NOMO-1 (cell line): ENCODE measurements around the gene DUS4L.

ENCODE experiments used
- DNase-seq, 2 experiments: peaks; one replicate each; lab custom pipeline; 2025; ENCODE audit not compliant: unreplicated experiment in 2 of 2; lab: John Stamatoyannopoulos, UW

DUS4L gene

DNA sequence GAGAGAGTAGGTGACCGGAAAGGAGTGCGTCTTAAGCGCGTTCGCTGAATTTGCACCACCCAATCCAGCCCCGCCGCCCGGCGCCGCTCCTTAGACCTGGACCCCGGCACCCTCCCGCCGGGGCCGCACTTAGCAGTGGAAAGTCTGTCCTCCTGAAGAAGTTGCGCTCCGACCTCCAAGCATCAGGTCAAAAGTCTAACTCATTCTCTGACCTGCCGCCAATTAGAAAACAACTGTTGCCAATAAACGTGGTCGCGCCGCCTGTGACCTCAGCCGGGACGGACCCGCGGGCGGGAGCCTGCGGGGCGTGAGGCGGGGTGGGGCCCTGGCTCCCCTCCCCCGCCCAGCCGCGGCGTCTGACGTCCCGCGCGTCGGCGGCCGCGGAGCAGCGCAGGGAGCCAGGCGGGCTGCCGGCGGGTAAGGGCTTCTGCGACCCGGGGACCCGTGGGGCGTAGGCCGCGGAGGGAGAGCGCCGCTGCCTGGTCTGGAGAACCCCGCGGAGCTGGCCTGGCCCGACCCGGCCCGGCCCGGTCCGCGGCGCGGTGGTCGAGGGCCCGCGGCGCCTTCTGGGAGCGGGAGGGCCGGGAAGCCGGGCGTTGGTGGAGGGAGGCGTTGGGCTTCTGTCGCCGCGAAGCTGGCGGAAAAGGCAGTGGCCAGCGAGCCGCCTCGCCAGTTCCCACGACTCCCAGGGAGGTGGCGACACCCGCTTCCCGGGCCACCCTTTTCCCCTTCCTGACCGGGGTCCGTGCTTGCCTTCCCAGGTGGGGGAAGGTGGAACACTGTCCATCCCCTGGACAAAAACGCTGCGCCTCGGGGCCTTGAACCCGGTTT lies 16.3 kb downstream of the DUS4L start, which contains the start of gene BCAP29:
Gene BCAP29, plus strand, starts transcription at position 362 of the 831 bp plus-strand sequence. CDS start 527 bp downstream, outside the sequence.
- DNase-seq, result peak; percentile 29 to 71

DNA sequence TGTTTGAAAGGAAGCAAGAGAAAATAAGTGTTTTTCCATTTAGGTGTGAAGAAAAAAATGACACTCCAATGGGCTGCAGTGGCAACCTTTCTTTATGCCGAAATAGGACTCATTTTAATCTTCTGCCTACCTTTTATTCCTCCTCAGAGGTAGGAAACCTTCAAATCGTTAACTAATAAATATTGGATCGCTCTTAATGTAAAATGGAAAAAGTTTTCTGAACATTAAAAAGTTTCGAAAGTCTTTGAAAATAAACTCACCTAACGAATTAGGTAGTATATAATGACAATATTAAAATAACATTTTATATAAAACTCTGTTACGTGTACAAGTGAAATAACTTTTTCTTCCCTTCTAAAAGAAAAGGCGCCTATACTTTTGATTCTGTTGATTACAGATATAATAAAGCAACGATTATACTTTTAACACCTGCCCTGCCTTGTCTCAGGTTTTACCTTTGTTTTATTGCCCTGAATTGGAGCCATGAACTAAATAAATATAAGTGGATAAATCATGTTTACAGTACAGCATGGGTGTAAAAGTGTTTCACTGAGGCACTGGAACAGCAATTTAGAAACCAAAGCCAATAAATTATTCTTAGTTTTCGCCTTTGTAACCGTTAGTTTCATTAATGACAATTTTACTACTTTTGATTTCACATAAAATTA lies 17.1 kb downstream of the DUS4L start:
- no peak for DNase-seq

DNA sequence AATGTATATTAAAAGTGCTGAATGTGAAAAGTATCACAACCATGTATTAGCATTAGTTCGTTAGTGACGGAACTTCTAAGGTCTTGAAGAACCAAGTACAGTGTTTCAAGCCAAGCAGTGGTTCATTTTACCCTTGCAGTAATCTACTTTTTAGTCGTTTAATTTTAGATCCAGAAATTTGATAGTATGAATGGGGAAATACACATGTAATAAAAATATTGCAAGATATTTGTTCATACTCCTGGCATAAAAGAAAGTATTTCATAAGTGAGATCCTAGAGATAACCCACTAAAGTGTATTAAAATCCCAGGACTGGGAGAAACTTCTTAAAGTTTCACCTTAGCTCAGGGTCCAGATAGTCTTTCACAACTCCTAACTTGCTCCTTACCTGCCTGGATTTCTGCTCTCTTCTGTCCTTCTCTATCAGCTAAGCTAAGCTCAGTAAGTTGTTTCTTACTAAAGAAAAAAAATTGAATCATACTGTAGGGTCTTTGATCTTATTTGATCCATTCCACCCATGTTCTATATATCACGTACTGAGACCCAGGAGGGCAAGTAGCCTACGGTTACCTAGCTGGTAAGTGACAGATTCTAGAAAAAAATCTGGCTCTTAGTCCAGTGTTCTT lies 17.7 kb downstream of the DUS4L start:
- no peak for DNase-seq

GRCh38 chr7:107582875-107583274 lies 19.1 kb downstream of the DUS4L start:
- no peak for DNase-seq

DNA sequence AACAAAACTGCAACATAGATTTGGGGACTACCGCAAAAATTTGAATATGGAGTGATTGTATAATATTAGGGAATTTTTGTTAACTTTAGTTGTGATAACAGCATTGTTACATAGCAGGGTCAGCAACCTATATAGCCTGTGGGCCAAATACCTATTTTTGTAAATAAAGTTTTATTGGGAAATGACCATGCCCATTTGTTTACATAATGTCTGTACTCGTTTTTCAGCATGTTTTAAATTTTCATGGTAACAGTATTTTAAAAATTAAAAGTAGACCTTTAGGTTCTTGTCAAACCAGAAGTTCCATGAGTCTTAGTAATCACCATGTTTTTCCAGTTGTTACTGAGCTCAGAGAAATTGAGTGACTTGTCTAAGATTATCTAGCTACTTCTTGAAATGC lies 20.9 kb downstream of the DUS4L start:
- DNase-seq, result no peak

DNA sequence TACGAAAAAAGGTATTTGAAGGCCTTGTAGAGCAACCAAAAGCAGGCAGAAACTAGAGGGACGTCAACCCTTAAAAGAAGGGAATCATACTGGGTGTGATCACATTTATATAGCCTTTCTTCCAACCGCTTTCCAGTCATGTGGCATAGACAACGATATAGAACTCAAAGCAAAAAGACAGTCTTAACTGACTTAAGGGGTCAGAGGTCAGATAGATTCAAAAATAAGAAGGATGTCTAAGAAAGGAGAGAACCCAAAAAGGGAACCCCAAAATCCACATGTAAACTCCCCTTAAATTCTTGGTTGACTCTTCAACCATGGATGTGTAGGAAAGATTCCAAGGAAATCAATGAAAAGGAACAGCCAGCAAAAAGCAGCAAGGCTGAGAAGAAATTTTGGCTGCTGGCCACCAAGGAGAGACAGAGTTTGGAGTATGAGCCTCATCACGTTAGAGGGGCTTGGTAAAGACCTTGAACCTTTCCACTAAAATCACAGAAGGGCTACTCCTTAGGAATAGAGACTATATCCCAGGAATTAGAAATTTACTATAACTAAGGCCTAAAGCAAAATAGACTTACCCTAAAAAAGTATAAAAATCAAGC lies 24.9 kb downstream of the DUS4L start:
- no peak for DNase-seq

DNA sequence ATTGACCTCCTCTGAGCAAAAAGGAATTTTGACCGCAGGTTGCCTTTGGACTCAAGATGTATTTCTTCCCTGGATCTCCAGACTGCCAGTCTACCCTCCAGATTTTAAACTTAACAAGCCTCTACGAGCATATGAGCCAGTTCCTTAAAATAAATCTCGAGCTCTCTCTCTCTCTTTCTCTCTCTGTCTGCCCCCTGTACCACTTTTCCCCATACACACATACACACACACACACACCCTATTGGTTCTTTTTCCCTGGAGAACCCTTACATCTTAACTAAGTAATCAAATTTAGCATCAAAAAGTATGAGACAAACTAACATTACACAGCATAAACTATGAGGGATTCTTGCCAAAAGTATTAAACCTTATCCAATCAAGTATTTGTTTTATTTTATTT lies 27.6 kb downstream of the DUS4L start:
- no peak for DNase-seq

DNA sequence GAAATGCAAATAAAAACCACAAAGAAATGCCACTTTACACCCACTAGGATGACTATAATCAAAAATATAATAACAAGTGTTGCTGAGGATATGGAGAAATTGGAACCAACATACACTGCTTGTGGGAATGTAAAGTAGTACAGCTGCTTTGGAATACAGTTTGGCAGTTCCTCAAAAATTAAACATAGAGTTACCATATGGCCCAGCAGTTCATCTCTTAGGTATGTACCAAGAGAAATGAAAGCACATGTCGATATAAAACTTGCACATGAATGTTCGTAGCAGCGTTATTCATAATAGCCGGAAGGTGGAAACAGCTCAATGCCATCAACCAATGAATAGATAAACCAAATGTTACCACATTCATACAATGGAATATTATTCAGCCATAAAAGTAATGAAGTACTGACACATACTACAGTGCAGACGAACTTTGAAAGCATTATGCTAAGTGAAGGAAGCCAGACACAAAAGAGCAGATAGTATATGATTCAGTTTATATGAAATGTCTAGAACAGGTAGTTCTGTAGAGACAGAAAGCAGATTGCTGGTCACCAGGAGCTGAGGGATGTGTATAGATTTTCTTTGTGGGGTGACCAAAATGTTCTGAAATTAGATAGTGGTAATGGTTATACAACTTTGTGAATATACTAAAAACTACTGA lies 28.7 kb downstream of the DUS4L start:
- no peak for DNase-seq

DNA sequence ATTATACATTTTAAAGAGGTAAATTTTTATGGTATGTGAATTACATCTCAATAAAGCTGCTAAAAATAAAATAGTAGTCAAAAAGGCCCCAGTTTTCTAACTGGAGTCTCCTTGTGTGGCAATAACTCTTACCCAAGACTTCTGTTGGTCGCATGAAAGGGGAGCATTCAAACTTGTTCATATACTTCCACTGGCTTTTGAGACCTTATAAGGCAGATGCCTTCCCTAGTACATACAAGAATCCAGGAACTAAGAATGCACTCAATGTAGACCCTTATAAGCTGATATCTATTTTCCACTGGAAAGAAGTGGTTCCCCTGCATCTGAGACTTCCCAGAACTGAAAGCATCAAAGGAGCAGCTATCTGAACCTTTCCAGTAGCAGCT lies 29.2 kb downstream of the DUS4L start:
- DNase-seq, result no peak

DNA sequence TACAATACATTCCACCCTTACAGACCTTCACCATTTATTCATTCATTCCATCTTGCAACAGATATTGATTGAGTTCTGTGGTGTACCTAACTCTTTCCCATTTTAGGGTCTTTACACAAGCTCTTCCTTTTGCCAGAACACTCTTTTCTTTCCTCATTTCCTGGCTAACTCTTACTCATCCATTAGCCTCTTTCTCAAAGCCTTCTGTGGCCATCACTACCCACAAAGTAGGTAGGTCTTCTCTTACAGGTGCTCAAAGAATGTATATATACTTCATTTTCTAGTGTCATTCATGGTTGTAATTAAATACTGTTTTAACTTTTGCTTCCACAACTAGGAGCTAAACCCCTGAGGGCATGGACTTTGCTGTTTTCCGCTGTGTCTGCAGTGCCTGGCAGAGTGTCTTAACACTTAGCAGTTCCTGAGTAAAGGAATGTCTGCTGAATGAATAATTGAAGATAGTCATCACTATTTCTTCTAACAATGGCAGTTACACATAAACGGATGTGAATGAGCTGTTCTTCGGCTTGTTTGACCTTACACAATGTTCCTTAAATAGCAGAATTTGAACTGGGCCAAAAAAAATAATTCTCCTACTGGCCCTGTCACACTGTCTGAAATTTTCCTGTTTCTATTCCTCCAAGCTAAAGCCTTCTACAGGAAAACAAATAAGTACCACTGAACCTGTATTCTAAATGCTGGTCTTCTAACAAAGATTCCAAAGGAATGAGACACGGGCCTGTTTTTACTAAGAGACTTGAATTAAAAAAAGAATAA lies 31.4 kb downstream of the DUS4L start:
- no peak for DNase-seq

- no peak for DNase-seq
Observed at GRCh38 chr7:107596881-107597581, 33.3 kb downstream of the DUS4L start.

- DNase-seq, result no peak
Observed at GRCh38 chr7:107597582-107597916, 33.8 kb downstream of the DUS4L start.

DNA sequence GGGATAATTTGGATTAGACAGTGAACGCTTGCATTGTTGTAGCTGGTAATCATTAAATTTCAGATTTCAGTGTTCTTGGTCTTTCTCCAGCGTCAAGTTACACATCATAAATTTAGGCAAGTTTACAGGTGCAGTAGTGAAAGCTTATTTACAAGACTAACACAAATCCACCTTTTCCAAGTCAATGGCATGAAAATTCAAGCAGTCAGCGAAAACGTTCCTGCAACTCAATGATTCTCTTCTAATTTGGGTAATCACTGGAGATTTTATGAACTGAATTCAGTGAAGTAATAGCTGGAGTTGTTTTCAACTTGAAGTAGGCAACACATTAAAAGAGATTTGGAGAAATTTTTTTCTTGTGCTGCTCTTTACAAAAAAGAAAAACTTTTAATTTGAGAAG lies 34.2 kb downstream of the DUS4L start:
- DNase-seq, result no peak

- DNase-seq, result no peak
Observed at GRCh38 chr7:107599262-107599661, 35.5 kb downstream of the DUS4L start.

DNA sequence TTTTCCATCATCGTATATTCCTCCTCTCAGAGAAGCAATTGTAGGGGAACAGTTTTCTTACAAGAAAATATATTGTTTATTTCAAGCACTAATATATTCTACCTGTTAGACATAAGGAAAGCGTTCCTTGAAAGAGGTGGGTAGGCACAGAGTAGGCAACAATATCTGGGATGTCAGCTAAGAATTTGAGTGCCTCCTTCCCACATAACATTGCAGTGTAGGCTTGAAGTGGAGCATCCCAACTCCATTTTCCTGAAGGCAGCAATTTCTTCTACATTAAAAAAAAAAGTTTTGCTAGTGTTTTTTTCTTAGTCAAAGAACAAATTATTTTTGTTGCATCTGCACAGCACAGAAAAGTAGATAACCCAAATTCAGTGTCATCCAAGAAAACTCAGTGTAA lies 37.0 kb downstream of the DUS4L start:
- DNase-seq, result no peak

- DNase-seq, result no peak
Observed at GRCh38 chr7:107605218-107605815, 41.5 kb downstream of the DUS4L start.

- DNase-seq, result no peak
Observed at GRCh38 chr7:107606303-107606702, 42.5 kb downstream of the DUS4L start.

DNA sequence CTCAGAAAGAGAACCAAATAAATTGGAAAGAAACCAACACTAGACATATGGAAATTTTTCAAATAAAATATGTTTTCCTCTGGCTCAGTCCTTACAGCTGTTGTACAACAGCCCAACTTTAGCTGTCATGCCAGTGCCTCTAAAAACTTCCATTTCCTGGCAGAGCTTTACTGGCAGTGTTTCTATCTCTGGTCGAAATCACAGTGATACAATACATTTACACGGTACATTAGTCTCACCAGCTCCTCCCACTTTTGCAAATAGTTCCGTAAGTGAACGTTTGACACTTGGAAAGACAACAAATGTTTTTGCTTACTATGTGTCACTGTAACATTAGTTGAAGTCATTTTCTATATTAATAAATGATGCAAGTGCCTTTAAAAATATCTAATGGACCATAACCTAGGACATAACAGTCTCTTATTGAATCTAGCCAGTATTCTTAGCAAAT lies 46.1 kb downstream of the DUS4L start:
- no peak for DNase-seq

- no peak for DNase-seq
Observed at GRCh38 chr7:107610323-107610722, 46.6 kb downstream of the DUS4L start.
